GM12865 (cell line): Measurements from ENCODE around the gene FBXO28.

ENCODE experiments used
- DNase-seq: peaks from one replicate; pipeline ENCODE4 v3.0.0; 2010; ENCODE audit warnings: low read depth
- H3K4me3 ChIP-seq: 2 replicates; pipeline ENCODE4 v1.5.1; 2011; ENCODE audit warnings: mild to moderate bottlenecking, low read depth, low read length, control low read depth
- CTCF ChIP-seq: IDR thresholded peaks from 2 replicates; pipeline ENCODE4 v1.5.1; 2011; ENCODE audit warnings: low read length, control low read depth, low read depth, inconsistent platforms; ENCODE audit not compliant: insufficient read depth; ENCODE audit errors: missing control alignments

FBXO28 gene

GRCh38 chr1:224182057-224182865 is 68.3 kb downstream of the FBXO28 start:
- peak overlapping the region; percentile 62 for H3K4me3 ChIP-seq
- no peak for TF ChIP-seq CTCF
- peak; percentile 90 for DNase-seq

GRCh38 chr1:224182866-224183590 is 69.1 kb downstream of the FBXO28 start, which contains the start of gene DEGS1:
DEGS1 (plus strand) TSS chr1:224183240; CDS start chr1:224183337, 97 bp downstream.
- no peak for TF ChIP-seq CTCF
- peak within 1 kb of the TSS; percentile 62 for H3K4me3 ChIP-seq
- DNase-seq = peak; percentile 91

GRCh38 chr1:224183591-224184312 is 69.8 kb downstream of the FBXO28 start:
- H3K4me3 ChIP-seq = peak overlapping the region; percentile 62
- no peak for TF ChIP-seq CTCF
- peak; percentile 80 for DNase-seq

GRCh38 chr1:224185208-224185607 is 71.3 kb downstream of the FBXO28 start:
- TF ChIP-seq CTCF = no peak
- peak overlapping the region; percentile 62 for H3K4me3 ChIP-seq
- DNase-seq = peak; percentile 22

GRCh38 chr1:224188286-224188685 is 74.4 kb downstream of the FBXO28 start:
- TF ChIP-seq CTCF = no peak
- DNase-seq = peak; percentile 39
- no peak overlapping the region for H3K4me3 ChIP-seq

- DNase-seq = no peak
- no peak overlapping the region for H3K4me3 ChIP-seq
- TF ChIP-seq CTCF = no peak
Observed at GRCh38 chr1:224189561-224189960, 75.7 kb downstream of the FBXO28 start.
